Adrenal gland (tissue), 12 donors: ENCODE measurements around the gene METAP2. TPM values are rescaled to one million over a fixed set of nuclear protein-coding genes. Genes with fewer than 3 reads are reported as not detected.

ENCODE experiments used
- DNase-seq, 7 donors: peaks; one replicate each; pipeline ENCODE4 v3.0.0-alpha.2; 2019 to 2020
- H3K27ac ChIP-seq, 5 donors: fragments of 200-600 bp; sonication (generic) in 4 of 5; 1 replicate in 3 of 5; 2 replicates in 2 of 5; pipeline versions ENCODE4 v1.5.1 to v1.8.0; 2016 to 2020; ENCODE audit warnings: mild to moderate bottlenecking in 1 of 5
- H3K27me3 ChIP-seq: fragments of 200-600 bp; 2 replicates; pipeline ENCODE4 v1.8.0; 2021
- H3K36me3 ChIP-seq, 2 donors: fragments of 200-600 bp; replicated peaks in 1 of 2; 1 replicate in 1 of 2; 2 replicates in 1 of 2; pipeline versions ENCODE4 v1.5.1 to v1.8.0; 2018 to 2022
- H3K4me1 ChIP-seq, 2 donors: fragments of 200-600 bp; replicated peaks in 1 of 2; 1 replicate in 1 of 2; 2 replicates in 1 of 2; pipeline versions ENCODE4 v1.5.1 to v1.8.0; 2018 to 2021
- H3K4me3 ChIP-seq, 4 donors: fragments of 200-600 bp; sonication (generic) in 3 of 4; one replicate each; pipeline ENCODE4 v1.5.1; 2016 to 2018
- H3K9me3 ChIP-seq, 3 donors: fragments of 200-600 bp; sonication (generic) in 1 of 3; replicated peaks in 1 of 3; 1 replicate in 2 of 3; 2 replicates in 1 of 3; pipeline versions ENCODE4 v1.5.1 to v1.8.0; 2016 to 2021
- POLR2A ChIP-seq, 2 donors: fragments of 450-650 bp; IDR thresholded peaks; one replicate each; pipeline ENCODE4 v1.6.1; 2017; ENCODE audit warnings: antibody characterized with exemption in 2 of 2, mild to moderate bottlenecking in 2 of 2, moderate library complexity in 1 of 2
- WGBS, 4 donors: extraction: QIAGEN DNeasy Blood & Tissue Kit in 2 of 4; methylation state at CpG; one replicate each; pipeline versions ENCODE4 v1.1.5 to v1.1.7; 2013 to 2017; 5-methylcytosine and 5-hydroxymethylcytosine counted together
- intact Hi-C, 2 donors: fragments of 100-400 bp; cut with DNase I; formaldehyde crosslinking; loops; one replicate each; pipeline versions ENCODE4 v1.14.1 to v1.15.0; 2022 to 2023
- polyA plus RNA-seq, 3 donors: library from polyadenylated mRNA; stranded (reverse); fragments of 200-250 nt in 2 of 3; fragments of 350-450 nt in 1 of 3; fragmentation: Illumina TruSeq in 1 of 3; extraction: RNeasy Lipid Tissue Mini Kit (QIAGEN cat#74804) in 1 of 3; gene quantifications; one replicate each; pipeline ENCODE4 v1.2.3, GENCODE V29; 2013 to 2014
- total RNA-seq, 9 donors: library from RNA; depleted of rRNA in 4 of 9; stranded (reverse); fragments of >200 nt in 4 of 9; fragments of 120-200 nt in 1 of 9; fragmentation: NEBNext Ultra II Directional in 1 of 9; extraction: Animal tissue kit (Norgen Biotek cat#: 25700) in 1 of 9; gene quantifications; one replicate each; pipeline versions ENCODE4 v1.1.0 to v1.2.4, GENCODE V29; 2013 to 2023
- TF ChIP-seq, protein P1 (sequence below), 6 experiments: fragments of 450-650 bp in 4 of 6; fragments of 200-600 bp in 2 of 6; sonication (generic) in 1 of 6; IDR thresholded peaks; 1 replicate in 5 of 6; 2 replicates in 1 of 6; pipeline versions ENCODE4 v1.5.1 to v1.8.0; 2016 to 2021; ENCODE audit warnings: antibody characterized with exemption in 6 of 6, mild to moderate bottlenecking in 2 of 6, moderate library complexity in 1 of 6
- donor health status: healthy with polysubstance abuse.
- donor health status: Bipolar disorder and iron deficiency.
- donor health status: DM: yes; HTN: yes; CAD: no.
- donor health status: DM: no; HTN: no; CAD: no.
- donor health status: DM: no; HTN: no; CAD: no.
- donor health status: DM: yes; HTN: yes; CAD: no.

Gene METAP2
- total and polyA plus RNA-seq, 12 donors, result 43.2 to 142 (median 68.9) TPM

DNA sequence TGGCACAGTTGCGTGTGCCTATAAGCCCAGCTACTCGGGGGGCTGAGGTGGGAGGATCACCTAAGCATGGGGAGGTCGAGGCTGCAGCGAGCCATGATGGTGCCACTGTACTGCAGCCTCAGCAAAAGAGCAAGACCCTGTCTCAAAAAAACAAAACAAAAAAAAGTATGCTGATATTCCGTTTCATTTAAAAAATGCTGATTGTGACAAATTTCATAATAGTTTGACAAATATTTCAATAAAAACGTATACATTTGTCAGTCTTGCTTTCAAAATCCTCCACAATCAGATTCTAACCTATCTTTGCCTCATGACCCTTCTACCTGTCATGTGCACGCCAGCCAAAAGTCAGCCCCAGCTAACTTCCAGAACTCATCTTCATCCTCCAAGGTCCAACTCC lies 67.5 kb downstream of the METAP2 start:
- H3K27ac ChIP-seq, result no peak overlapping the region
- TF ChIP-seq POLR2A (IDR thresholded peaks at IDR 0.05), result no peak
- TF ChIP-seq, protein P1, sequence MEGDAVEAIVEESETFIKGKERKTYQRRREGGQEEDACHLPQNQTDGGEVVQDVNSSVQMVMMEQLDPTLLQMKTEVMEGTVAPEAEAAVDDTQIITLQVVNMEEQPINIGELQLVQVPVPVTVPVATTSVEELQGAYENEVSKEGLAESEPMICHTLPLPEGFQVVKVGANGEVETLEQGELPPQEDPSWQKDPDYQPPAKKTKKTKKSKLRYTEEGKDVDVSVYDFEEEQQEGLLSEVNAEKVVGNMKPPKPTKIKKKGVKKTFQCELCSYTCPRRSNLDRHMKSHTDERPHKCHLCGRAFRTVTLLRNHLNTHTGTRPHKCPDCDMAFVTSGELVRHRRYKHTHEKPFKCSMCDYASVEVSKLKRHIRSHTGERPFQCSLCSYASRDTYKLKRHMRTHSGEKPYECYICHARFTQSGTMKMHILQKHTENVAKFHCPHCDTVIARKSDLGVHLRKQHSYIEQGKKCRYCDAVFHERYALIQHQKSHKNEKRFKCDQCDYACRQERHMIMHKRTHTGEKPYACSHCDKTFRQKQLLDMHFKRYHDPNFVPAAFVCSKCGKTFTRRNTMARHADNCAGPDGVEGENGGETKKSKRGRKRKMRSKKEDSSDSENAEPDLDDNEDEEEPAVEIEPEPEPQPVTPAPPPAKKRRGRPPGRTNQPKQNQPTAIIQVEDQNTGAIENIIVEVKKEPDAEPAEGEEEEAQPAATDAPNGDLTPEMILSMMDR (IDR thresholded peaks at IDR 0.05), result no peak
- H3K9me3 ChIP-seq, result no peaks in the 10 kb centered on the region
- no peaks in the 10 kb centered on the region for H3K36me3 ChIP-seq
- WGBS, 4 donors, result 82 to 89% (median 86%) methylated on average over 7 of the region's 7 CpGs
- no peak for DNase-seq
- no peaks in the 10 kb centered on the region for H3K4me1 ChIP-seq
- intact Hi-C loops, result no loop called here
- H3K4me3 ChIP-seq, result no peak overlapping the region
- no peaks in the 10 kb centered on the region for H3K27me3 ChIP-seq

DNA sequence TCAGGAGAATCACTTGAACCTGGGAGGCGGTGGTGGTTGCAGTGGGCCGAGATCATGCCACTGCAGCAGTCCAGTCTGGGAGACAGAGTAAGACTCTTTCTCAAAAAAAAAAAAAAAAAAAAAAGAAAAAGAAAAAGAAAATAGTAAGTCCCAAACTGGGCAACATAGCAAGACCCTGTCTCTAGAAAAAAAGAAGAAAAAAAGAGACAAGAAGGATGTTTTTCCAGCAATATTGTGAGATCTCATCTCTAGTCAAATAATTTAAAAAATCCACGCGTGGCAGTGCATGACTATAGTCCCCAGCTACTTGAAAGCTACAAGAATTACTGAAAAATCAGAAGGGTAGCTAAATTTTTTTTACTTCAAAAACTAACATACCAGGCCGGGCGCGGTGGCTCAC lies 69.4 kb downstream of the METAP2 start:
- TF ChIP-seq, protein P1 (IDR thresholded peaks at IDR 0.05), result no peak
- no peak for TF ChIP-seq POLR2A (IDR thresholded peaks at IDR 0.05)
- H3K27ac ChIP-seq, result no peak overlapping the region
- H3K9me3 ChIP-seq, result no peaks in the 10 kb centered on the region
- H3K4me1 ChIP-seq, result peaks cover 0 to 7% of the 10 kb centered on the region in 2 donors
- 97 to 98% (median 97%) methylated on average over 7 of the region's 7 CpGs for WGBS, 4 donors
- no peaks in the 10 kb centered on the region for H3K27me3 ChIP-seq
- intact Hi-C loops, result no loop called here
- H3K36me3 ChIP-seq, result no peaks in the 10 kb centered on the region
- H3K4me3 ChIP-seq, result no peak overlapping the region
- no peak for DNase-seq

DNA sequence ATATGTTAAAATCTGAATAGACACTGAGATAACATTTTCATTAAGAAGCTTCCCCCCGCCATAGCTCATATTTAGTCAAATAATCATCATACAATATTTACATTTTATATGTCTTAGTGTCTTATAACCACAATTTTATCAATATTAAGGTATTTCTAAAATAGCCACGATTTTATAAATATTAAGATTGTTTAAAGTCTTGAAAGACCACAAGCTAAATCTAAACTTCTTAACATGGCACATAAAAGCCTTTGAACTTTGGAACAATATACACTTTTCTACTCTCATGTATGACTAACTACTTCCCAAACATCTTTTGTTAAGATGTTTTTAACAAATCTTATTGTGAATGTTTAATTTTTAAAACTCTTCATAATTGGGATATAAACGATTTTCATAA lies 70.8 kb downstream of the METAP2 start:
- Histone ChIP-seq H3K36me3 (no peaks in the 10 kb centered on the region), H3K9me3 (no peaks in the 10 kb centered on the region), H3K27me3 (no peaks in the 10 kb centered on the region), H3K27ac (no peak overlapping the region), H3K4me3 (no peak overlapping the region), H3K4me1 (peaks cover 0 to 9% of the 10 kb centered on the region in 2 donors)
- DNase-seq, result no peak
- TF ChIP-seq, protein P1 (IDR thresholded peaks at IDR 0.05), result no peak
- no peak for TF ChIP-seq POLR2A (IDR thresholded peaks at IDR 0.05)
- WGBS, 4 donors, result 63 to 74% (median 71%) methylated on average over 3 of the region's 3 CpGs
- intact Hi-C loops, result no loop called here

DNA sequence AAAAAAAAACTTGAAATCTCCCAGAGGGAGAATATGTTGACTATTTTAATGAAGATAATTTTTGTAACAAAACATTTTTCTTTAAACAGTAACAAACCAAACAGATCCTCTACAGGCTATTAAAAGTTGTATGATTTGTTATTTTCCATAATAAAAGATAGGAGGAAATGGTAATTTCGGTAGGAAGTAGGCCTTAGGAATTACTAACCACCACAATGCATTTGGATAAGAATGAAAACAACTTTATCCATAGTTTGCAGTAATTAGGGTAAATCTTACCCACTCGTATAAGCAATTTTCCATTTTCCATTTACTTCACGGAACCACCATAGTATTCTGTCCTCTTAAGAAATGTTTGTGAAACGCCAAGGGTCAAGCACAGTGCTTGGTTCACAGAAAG lies 71.4 kb downstream of the METAP2 start:
- peaks cover 0 to 9% of the 10 kb centered on the region in 2 donors for H3K4me1 ChIP-seq
- TF ChIP-seq POLR2A (IDR thresholded peaks at IDR 0.05), result no peak
- TF ChIP-seq, protein P1 (IDR thresholded peaks at IDR 0.05), result no peak
- H3K27ac ChIP-seq, result no peak overlapping the region
- no peak overlapping the region for H3K4me3 ChIP-seq
- 89 to 93% (median 92%) methylated on average over 4 of the region's 4 CpGs for WGBS, 4 donors
- no peaks in the 10 kb centered on the region for H3K36me3 ChIP-seq
- no peaks in the 10 kb centered on the region for H3K9me3 ChIP-seq
- DNase-seq, result no peak
- no peaks in the 10 kb centered on the region for H3K27me3 ChIP-seq
- intact Hi-C loops, result no loop called here
